NCI-H526 (cell line): ENCODE measurements around the gene OXNAD1.
A peak's percentile ranks its signal among the peaks of the same experiment; 100 is the strongest.
"Not testable (repeated sequence)": the region's sequence is repeated elsewhere in the genome, so short reads cannot be mapped to it uniquely, and the experiment has no call there.

Experiments used
- DNase-seq, 2 experiments: peaks; one replicate each; lab custom pipeline; 2025; lab: John Stamatoyannopoulos, UW

Gene OXNAD1

GRCh38 chr3:16304061-16305010 lies 39.3 kb downstream of the OXNAD1 start:
- DNase-seq: no peak

GRCh38 chr3:16305111-16305541 lies 40.1 kb downstream of the OXNAD1 start:
- no peak for DNase-seq

GRCh38 chr3:16307832-16308531 lies 43.0 kb downstream of the OXNAD1 start:
- no peak for DNase-seq

DNA sequence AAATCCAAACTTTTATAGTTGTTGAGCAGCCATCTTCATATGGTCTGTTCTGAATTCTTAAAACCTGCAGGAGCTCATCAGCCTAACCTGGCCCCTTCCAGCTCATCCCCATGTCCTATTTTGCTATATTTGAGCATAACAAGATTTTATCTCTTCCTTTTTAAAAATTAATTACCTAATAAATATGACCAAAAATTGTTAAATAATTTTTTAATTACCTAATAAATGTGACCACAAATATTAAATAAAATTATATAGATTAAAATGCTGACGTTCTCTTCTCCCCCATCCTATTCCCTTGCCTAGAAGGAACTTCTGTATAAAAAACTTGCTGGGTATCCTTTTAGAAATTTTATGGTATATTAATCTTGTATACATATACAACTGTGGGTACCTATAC lies 43.7 kb downstream of the OXNAD1 start:
- DNase-seq: no peak

DNA sequence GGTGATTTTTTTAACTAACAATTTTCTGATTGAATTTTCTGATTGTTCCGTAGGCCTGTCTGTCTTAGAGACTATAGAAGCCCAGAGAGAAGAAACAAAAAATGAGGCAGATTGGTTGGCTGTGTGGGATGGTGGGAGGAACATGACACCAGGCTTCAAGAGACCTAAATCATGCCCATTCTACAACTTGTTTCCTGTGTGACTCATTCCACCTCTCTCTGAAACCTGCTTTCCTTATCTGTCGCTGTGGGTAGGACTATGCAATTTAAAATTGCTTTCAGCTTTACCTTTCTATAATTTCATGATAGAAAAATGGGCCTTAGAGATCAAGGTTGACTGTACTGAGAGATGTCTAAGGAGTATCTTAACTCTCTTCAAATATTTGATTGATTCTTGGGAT lies 44.5 kb downstream of the OXNAD1 start:
- DNase-seq: no peak

- not testable (repeated sequence) for DNase-seq
Observed at GRCh38 chr3:16310486-16310885, 45.5 kb downstream of the OXNAD1 start.

DNA sequence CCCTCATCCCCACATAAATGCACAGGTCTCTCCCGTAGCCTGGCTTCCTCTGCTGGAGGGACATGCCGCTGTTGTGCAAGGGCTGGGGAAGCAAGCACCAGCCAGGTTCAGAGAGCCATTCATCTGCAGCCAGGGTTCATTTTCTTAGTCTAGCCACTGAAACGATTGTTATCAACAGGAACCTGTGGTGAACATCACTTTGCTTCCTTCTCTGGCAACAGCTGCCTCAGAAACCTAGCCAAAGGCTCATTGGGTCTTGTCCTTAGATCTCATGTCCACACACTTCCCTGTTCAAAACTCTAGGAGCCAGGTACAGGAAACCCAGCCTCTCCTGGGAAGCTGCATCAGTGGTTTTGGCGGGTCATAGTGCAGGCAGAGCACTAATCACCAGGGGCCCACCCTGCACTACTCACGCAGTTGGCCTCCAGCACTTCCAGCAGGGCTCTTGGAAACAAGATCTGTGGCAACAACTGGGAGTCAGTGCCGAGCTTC lies 47.0 kb downstream of the OXNAD1 start:
- DNase-seq: no peak

GRCh38 chr3:16313886-16314645 lies 49.1 kb downstream of the OXNAD1 start:
- DNase-seq: no peak

GRCh38 chr3:16315623-16316022 lies 50.6 kb downstream of the OXNAD1 start:
- no peak for DNase-seq

DNA sequence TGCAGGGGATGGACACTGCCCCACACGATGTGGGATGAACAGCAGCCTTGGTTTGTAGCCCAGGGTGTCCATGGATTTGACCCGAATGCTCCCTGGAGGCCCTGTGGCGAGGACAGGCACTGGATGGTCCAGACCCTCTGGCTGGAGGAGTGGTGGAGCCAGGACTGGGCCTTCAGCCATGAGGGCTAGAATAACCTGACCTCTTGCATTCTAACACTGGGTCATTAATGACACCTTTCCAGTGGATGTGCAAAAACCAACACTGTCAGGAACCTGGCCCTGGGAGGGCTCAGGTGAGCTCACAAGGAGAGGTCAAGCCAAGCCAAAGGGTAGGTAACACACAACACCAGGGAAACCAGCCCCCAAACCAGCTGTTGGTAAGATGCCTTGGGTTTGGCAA lies 51.4 kb downstream of the OXNAD1 start:
- DNase-seq: no peak

DNA sequence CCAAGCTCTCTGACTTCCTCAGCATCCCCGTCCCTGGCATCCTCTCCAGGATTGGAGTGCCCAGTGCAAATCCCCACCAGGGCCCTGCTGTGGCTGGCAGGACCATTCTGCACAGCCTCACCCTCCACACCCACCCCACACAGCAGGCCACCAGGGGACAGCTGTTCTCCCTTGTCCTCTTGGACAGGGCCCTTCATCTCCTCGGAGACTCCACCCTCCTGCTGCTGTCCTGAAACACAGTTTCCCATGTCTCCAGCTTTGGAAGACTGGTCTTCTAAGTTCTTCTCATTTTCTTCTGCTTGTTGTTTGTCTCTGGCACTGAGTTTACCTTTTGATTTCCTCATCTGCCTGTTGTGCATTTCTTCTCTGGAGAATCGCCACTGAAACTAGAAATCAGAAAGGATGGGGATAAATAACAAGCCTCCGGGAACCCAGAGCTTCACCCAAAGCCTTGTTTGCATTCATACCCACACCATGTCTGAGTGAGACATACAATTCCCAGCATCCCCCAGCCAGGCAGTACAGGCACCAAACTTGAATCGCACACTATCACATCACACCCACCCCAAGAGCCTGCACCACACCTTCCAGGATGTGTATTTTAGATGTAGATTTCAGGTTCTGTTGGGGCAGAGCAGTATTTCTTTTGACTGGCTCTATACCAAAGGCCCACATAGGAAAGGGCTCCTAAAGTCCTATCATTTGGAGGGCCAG lies 52.0 kb downstream of the OXNAD1 start:
- no peak for DNase-seq

GRCh38 chr3:16317561-16317945 lies 52.5 kb downstream of the OXNAD1 start:
- no peak for DNase-seq

DNA sequence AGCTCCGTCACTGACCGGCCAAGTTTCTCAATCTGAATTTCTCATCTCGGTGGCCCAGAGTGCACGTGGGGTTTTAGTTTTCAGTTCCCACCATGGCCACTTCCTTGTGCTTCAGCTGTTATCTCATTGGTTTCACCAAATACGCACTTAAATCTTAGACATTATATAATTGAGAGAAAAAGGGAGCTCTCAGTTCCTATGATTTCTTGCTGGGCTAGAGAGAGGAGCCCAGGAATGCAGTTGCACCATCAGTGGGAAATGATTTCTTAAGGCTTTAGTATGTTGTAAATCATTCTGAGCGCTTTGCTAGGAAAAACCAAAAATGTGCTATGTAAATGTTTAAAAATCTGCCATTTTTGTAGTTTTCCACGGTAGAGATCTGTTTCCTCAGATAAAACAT lies 53.2 kb downstream of the OXNAD1 start:
- DNase-seq: no peak

- peak in 1 of 2 experiments; percentile 12 for DNase-seq
Observed at GRCh38 chr3:16319307-16319706, 54.3 kb downstream of the OXNAD1 start.

DNA sequence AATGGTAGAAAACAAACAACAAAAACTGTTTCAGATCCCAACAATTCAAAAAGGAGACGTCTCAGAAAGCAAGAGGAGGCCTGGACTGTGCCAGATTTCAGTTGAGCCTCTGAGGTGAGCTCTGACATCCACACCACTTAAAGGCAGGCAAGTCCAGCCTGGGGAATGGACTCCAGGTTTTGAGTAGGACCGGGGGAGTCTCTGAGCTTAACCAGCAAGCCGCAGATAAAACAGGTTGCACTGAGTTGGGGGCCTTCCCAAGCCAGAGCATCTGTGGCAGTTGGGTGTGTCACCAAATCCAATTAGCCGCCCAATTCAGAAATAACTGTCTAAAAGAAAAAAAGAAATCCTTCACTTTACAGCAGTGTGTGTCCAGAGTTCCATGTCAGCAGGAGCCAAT lies 54.7 kb downstream of the OXNAD1 start:
- no peak for DNase-seq

DNA sequence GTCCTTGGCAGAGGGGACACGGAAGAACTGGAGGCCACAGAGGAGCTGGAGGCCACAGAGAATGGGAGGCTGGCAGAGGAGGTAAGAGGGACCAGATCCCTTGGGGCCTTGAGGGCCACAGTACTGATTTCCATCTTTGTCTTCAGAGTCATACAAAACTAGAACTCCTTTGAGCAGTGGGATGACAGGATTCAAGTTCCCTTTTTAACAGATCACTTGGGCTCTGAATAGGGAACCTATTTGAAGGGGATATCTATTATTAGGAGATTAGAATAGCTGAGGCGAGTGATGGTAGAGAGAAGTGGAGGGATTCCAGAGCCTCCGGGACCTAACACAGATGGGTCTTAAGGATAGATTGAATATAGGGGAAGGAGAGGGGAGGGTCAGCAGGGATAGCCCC lies 55.7 kb downstream of the OXNAD1 start:
- no peak for DNase-seq

DNA sequence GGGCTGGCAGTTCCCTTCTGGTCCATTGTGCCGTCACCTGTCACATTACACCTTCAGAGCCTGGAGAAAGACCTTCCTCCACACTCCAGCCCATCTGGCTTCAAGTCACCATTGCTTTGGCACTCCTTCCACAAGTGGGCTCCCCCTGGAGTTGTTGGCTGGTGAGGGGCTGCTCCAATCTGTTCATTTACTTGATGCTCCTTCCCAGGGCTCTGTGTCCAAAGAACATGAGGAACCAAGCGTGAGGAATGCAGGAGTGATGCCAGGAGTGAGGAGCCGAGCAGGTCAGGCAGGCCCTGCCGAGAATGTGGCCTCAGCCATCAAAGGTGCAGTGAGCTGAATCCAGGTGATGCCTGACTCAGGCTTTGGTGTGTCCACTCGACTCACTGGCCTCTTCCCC lies 57.2 kb downstream of the OXNAD1 start:
- DNase-seq: no peak

DNA sequence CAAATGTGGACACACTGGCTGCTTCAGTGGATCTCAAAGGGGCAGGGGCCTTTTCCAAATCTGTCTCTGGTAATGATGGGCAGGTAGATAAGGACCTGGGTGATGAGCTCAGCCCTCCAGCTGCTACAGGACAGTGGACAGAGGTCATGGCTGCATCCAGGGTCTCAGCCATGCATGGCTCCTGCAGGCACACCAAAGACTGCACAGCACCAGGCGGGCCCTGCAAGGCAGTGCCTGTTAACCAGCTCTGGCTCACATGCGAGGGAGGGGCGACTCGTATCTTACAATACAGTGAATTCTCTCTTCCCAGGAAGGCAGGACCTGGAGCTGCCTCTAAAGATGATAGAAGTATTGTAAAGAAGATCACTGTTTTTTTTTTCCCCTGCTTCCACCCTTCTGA lies 58.7 kb downstream of the OXNAD1 start:
- no peak for DNase-seq

GRCh38 chr3:16325850-16326249 lies 60.8 kb downstream of the OXNAD1 start:
- DNase-seq: no peak

DNA sequence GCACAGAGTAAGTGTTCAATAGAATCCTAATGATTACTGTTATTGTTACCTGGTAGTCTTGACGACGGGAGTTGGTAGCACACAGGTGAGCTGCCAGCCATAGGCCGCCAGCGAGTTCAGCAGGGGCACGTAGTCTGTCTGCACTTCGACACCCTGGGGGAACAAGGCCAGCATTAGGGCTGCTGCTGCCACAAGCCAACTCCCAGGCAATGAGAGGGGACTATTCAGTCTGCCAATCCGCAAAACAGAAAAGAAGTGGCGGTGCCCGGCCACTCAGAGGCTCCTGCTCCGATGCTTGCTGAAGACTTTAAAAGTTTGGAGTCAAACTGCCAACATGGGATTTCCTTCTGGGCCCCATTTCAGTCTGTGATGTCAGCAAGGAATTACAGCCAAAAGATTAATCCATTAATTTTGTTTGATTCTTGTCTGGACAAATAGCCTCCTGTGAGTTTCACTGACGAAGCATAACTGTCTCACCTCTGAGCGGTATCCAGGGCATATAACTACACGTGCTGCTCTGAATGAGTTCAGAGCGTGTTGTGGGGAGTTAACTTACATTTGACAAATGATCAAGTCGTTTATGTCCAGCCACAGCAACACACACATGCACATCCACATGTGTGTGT lies 61.8 kb downstream of the OXNAD1 start:
- DNase-seq: no peak

- DNase-seq: no peak
Observed at GRCh38 chr3:16328124-16328523, 63.1 kb downstream of the OXNAD1 start.
